Measurements from ENCODE around the gene CTPS1.
A peak's percentile ranks its signal among the peaks of the same experiment; 100 is the strongest.

DNA sequence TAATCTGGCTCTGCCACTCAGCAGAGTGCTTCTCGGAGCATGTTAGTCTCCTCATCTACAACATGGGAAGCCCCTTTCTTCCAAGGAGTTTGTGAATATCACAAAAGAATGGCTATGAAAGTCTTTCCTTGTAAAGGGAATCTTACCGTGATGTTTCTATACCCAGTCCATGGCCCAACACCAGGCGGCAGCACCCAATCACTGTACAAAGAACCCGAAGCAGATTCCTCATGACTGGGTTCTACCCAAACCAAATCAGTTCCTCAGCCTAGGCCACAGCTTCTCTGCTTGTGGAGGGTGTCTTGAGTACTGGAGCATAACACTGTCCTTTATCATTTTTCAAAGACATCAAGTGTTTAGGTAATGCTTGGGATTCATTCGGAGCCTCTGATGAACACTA is 58.6 kb downstream of the CTPS1 start:
- TF ChIP-seq, protein P1, sequence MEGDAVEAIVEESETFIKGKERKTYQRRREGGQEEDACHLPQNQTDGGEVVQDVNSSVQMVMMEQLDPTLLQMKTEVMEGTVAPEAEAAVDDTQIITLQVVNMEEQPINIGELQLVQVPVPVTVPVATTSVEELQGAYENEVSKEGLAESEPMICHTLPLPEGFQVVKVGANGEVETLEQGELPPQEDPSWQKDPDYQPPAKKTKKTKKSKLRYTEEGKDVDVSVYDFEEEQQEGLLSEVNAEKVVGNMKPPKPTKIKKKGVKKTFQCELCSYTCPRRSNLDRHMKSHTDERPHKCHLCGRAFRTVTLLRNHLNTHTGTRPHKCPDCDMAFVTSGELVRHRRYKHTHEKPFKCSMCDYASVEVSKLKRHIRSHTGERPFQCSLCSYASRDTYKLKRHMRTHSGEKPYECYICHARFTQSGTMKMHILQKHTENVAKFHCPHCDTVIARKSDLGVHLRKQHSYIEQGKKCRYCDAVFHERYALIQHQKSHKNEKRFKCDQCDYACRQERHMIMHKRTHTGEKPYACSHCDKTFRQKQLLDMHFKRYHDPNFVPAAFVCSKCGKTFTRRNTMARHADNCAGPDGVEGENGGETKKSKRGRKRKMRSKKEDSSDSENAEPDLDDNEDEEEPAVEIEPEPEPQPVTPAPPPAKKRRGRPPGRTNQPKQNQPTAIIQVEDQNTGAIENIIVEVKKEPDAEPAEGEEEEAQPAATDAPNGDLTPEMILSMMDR (conservative IDR thresholded peaks at IDR 0.05 in 1 of 2, IDR thresholded peaks at IDR 0.05 in 1 of 2; ENCODE audit: low read depth in 1 of 2, low read length in 2 of 2), result peak in 1 of 2 donors; percentile 38
- TF ChIP-seq EZH2 (IDR thresholded peaks at IDR 0.05; ENCODE audit: low read length, missing control alignments), result no peak

Data from fibroblast of lung (primary cell).